Gastroesophageal sphincter (tissue), 3 donors: Measurements from ENCODE around the gene SLC16A12.

Experiments
- POLR2A ChIP-seq, 2 donors: fragments of 450-650 bp; IDR thresholded peaks; one replicate each; pipeline ENCODE4 v1.6.1; 2017; ENCODE audit warnings: antibody characterized with exemption in 2 of 2, mild to moderate bottlenecking in 2 of 2, moderate library complexity in 1 of 2
- POLR2AphosphoS5 ChIP-seq: sonication (generic); formaldehyde crosslinking; IDR thresholded peaks from one replicate; pipeline ENCODE4 v1.6.1; 2017; ENCODE audit warnings: antibody characterized with exemption
- TF ChIP-seq, protein P1 (sequence below), 4 experiments: fragments of 200-600 bp in 2 of 4; fragments of 450-650 bp in 2 of 4; sonication (generic) in 1 of 4; IDR thresholded peaks; one replicate each; pipeline ENCODE4 v1.5.1; 2017 to 2019; ENCODE audit warnings: antibody characterized with exemption in 4 of 4, mild to moderate bottlenecking in 2 of 4, moderate library complexity in 2 of 4

GRCh38 chr10:89450901-89451300 lies 84.5 kb downstream of the SLC16A12 start:
- no peak for TF ChIP-seq POLR2A (IDR thresholded peaks at IDR 0.05)
- TF ChIP-seq POLR2AphosphoS5 = no peak
- TF ChIP-seq, protein P1, sequence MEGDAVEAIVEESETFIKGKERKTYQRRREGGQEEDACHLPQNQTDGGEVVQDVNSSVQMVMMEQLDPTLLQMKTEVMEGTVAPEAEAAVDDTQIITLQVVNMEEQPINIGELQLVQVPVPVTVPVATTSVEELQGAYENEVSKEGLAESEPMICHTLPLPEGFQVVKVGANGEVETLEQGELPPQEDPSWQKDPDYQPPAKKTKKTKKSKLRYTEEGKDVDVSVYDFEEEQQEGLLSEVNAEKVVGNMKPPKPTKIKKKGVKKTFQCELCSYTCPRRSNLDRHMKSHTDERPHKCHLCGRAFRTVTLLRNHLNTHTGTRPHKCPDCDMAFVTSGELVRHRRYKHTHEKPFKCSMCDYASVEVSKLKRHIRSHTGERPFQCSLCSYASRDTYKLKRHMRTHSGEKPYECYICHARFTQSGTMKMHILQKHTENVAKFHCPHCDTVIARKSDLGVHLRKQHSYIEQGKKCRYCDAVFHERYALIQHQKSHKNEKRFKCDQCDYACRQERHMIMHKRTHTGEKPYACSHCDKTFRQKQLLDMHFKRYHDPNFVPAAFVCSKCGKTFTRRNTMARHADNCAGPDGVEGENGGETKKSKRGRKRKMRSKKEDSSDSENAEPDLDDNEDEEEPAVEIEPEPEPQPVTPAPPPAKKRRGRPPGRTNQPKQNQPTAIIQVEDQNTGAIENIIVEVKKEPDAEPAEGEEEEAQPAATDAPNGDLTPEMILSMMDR (IDR thresholded peaks at IDR 0.05) = no peak
